Astrocyte (in vitro differentiated cells and primary cell): ENCODE data around the gene MAP7. TPM values are rescaled to one million over a fixed set of nuclear protein-coding genes. Genes with fewer than 3 reads are reported as not detected.
A peak's percentile ranks its signal among the peaks of the same experiment; 100 is the strongest.

Experiments used
- DNase-seq: peaks from one replicate; pipeline ENCODE4 v3.0.0-alpha.2; 2010; ENCODE audit warnings: low read depth
- FAIRE-seq: peaks from 2 replicates; lab custom pipeline; 2011; peaks lifted over from hg19 to GRCh38; lab: Jason Lieb, UNC
- H2AFZ ChIP-seq: 2 replicates; pipeline ENCODE4 v1.6.0; 2012; ENCODE audit warnings: low read depth, low read length, inconsistent platforms
- H3K27ac ChIP-seq: 2 replicates; pipeline ENCODE4 v1.5.1; 2011; ENCODE audit warnings: low read depth, low read length, inconsistent platforms
- H3K27me3 ChIP-seq: 2 replicates; pipeline ENCODE4 v1.6.0; 2011; ENCODE audit warnings: low read length, inconsistent platforms; ENCODE audit not compliant: insufficient read depth
- H3K36me3 ChIP-seq: 2 replicates; pipeline ENCODE4 v1.5.1; 2011; ENCODE audit warnings: low read length, inconsistent platforms; ENCODE audit not compliant: insufficient read depth
- H3K4me1 ChIP-seq: 2 replicates; pipeline ENCODE4 v1.5.1; 2011; ENCODE audit warnings: low read length, inconsistent platforms; ENCODE audit not compliant: insufficient read depth
- H3K4me2 ChIP-seq: 2 replicates; pipeline ENCODE4 v1.6.0; 2012; ENCODE audit warnings: low read length, inconsistent platforms
- H3K4me3 ChIP-seq: 2 replicates; pipeline ENCODE4 v1.5.1; 2011; ENCODE audit warnings: low read depth, mild to moderate bottlenecking, low read length, inconsistent platforms; ENCODE audit not compliant: insufficient read depth
- H3K79me2 ChIP-seq: 2 replicates; pipeline ENCODE4 v1.6.0; 2012; ENCODE audit warnings: mild to moderate bottlenecking, low read length, inconsistent platforms; ENCODE audit not compliant: insufficient read depth
- H3K9ac ChIP-seq: 2 replicates; pipeline ENCODE4 v1.6.0; 2012; ENCODE audit warnings: mild to moderate bottlenecking, low read length, inconsistent platforms
- H3K9me3 ChIP-seq: 2 replicates; pipeline ENCODE4 v1.5.1; 2012; ENCODE audit warnings: low read depth, mild to moderate bottlenecking, low read length, inconsistent platforms; ENCODE audit not compliant: insufficient read depth
- H4K20me1 ChIP-seq: 2 replicates; pipeline ENCODE4 v1.6.0; 2012; ENCODE audit warnings: low read length, inconsistent platforms; ENCODE audit not compliant: insufficient read depth
- H3K27ac Mint-ChIP-seq: one replicate; pipeline ENCODE4 v1.8.0; 2021; ENCODE audit warnings: mild to moderate bottlenecking, mixed read lengths; ENCODE audit not compliant: unreplicated experiment
- H3K27me3 Mint-ChIP-seq: one replicate; pipeline ENCODE4 v1.8.0; 2021; ENCODE audit warnings: low read depth, mixed read lengths; ENCODE audit not compliant: unreplicated experiment
- H3K36me3 Mint-ChIP-seq: one replicate; pipeline ENCODE4 v1.8.0; 2021; ENCODE audit warnings: low read depth, mixed read lengths; ENCODE audit not compliant: unreplicated experiment
- H3K4me1 Mint-ChIP-seq: one replicate; pipeline ENCODE4 v1.8.0; 2021; ENCODE audit warnings: low read depth, mixed read lengths; ENCODE audit not compliant: unreplicated experiment
- H3K4me3 Mint-ChIP-seq: one replicate; pipeline ENCODE4 v1.8.0; 2021; ENCODE audit warnings: mild to moderate bottlenecking, moderate library complexity, mixed read lengths; ENCODE audit not compliant: unreplicated experiment
- H3K9me3 Mint-ChIP-seq: one replicate; pipeline ENCODE4 v1.8.0; 2021; ENCODE audit warnings: mild to moderate bottlenecking, mixed read lengths; ENCODE audit not compliant: unreplicated experiment
- EZH2 ChIP-seq: IDR thresholded peaks from 2 replicates; pipeline ENCODE4 v1.6.1; 2012; ENCODE audit warnings: mild to moderate bottlenecking, low read length, inconsistent platforms; ENCODE audit not compliant: insufficient read depth
- total RNA-seq: library from RNA; stranded (reverse); gene quantifications from 2 replicates; pipeline ENCODE4 v1.2.1, GENCODE V29; 2021
- TF ChIP-seq, protein P1 (sequence below): IDR thresholded peaks from 2 replicates; pipeline ENCODE4 v1.5.1; 2011; ENCODE audit warnings: low read depth, mild to moderate bottlenecking, inconsistent platforms, low read length, moderate library complexity; ENCODE audit not compliant: insufficient read depth

Gene MAP7
- total RNA-seq, 1 donor from 2014 or later: 3.3 TPM

DNA sequence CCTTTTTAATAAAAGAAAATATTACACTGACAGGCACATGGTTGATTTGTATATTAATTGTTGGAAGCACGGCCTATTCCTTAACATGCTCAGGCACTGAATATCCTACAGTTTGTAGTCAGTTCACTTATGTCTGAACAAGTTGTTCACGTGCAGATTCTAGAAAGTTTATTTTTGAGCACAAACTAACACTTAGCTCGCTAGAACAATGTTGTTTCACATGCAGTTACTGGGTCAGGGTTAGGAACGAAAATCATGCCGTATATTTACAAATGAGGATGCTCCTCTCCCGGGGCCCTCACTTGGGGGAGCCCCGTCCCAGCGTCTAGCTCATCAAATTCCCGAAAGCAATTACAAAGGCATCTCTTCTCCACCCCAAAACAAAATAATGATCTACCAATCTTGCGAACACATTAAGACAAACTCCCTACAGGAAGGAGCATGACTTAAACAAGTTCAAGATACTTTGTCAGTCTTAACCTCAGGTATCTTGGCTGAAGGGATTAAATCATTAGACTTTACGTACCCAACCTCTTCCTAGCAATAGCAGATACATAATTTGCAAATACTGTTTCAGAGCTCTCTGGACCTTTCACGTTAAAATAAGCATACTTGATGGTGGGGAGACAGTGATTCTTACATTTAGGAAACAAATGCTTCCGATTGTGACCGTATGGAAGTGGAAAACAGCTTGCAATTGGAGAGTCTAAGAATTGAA lies 1.5 kb downstream of the MAP7 start:
- no peaks in the 10 kb centered on the region for H4K20me1 ChIP-seq
- peaks cover 21% of the 10 kb centered on the region for H3K27me3 Mint-ChIP-seq
- H3K4me3 Mint-ChIP-seq: peak overlapping the region; percentile 78
- no peaks in the 10 kb centered on the region for H3K9me3 ChIP-seq
- no peaks in the 10 kb centered on the region for H3K79me2 ChIP-seq
- no peak overlapping the region for H3K4me3 ChIP-seq
- FAIRE-seq (no peak), DNase-seq (no peak)
- no peak overlapping the region for H3K27ac ChIP-seq
- no peak overlapping the region for H3K9ac ChIP-seq
- peak overlapping the region; percentile 88 for H3K4me2 ChIP-seq
- H3K27me3 ChIP-seq: peaks cover 21% of the 10 kb centered on the region
- peaks cover 5% of the 10 kb centered on the region for H3K4me1 ChIP-seq
- no peaks in the 10 kb centered on the region for H3K4me1 Mint-ChIP-seq
- H3K36me3 ChIP-seq: no peaks in the 10 kb centered on the region
- H2AFZ ChIP-seq: no peak overlapping the region
- no peak for TF ChIP-seq EZH2
- TF ChIP-seq, protein P1, sequence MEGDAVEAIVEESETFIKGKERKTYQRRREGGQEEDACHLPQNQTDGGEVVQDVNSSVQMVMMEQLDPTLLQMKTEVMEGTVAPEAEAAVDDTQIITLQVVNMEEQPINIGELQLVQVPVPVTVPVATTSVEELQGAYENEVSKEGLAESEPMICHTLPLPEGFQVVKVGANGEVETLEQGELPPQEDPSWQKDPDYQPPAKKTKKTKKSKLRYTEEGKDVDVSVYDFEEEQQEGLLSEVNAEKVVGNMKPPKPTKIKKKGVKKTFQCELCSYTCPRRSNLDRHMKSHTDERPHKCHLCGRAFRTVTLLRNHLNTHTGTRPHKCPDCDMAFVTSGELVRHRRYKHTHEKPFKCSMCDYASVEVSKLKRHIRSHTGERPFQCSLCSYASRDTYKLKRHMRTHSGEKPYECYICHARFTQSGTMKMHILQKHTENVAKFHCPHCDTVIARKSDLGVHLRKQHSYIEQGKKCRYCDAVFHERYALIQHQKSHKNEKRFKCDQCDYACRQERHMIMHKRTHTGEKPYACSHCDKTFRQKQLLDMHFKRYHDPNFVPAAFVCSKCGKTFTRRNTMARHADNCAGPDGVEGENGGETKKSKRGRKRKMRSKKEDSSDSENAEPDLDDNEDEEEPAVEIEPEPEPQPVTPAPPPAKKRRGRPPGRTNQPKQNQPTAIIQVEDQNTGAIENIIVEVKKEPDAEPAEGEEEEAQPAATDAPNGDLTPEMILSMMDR: no peak
- H3K9me3 Mint-ChIP-seq: no peaks in the 10 kb centered on the region
- H3K36me3 Mint-ChIP-seq: no peaks in the 10 kb centered on the region
- no peak overlapping the region for H3K27ac Mint-ChIP-seq

- DNase-seq (no peak), FAIRE-seq (no peak)
- H3K9ac ChIP-seq: no peak overlapping the region
- Mint-ChIP-seq H3K4me1 (no peaks in the 10 kb centered on the region), H3K27me3 (peaks cover 12% of the 10 kb centered on the region), H3K4me3 (no peak overlapping the region), H3K9me3 (no peaks in the 10 kb centered on the region), H3K27ac (no peak overlapping the region), H3K36me3 (no peaks in the 10 kb centered on the region)
- H3K27ac ChIP-seq: no peak overlapping the region
- H4K20me1 ChIP-seq: no peaks in the 10 kb centered on the region
- H3K27me3 ChIP-seq: peaks cover 21% of the 10 kb centered on the region
- no peaks in the 10 kb centered on the region for H3K79me2 ChIP-seq
- H3K9me3 ChIP-seq: no peaks in the 10 kb centered on the region
- peaks cover 5% of the 10 kb centered on the region for H3K4me1 ChIP-seq
- no peak for TF ChIP-seq EZH2
- TF ChIP-seq, protein P1: no peak
- H2AFZ ChIP-seq: no peak overlapping the region
- H3K4me2 ChIP-seq: no peak overlapping the region
- no peak overlapping the region for H3K4me3 ChIP-seq
- H3K36me3 ChIP-seq: no peaks in the 10 kb centered on the region
Observed at GRCh38 chr6:136547871-136548270, 2.4 kb downstream of the MAP7 start.

GRCh38 chr6:136547336-136547735 lies 2.9 kb downstream of the MAP7 start:
- Histone ChIP-seq H4K20me1 (no peaks in the 10 kb centered on the region), H3K4me3 (no peak overlapping the region), H2AFZ (no peak overlapping the region), H3K9ac (no peak overlapping the region), H3K36me3 (no peaks in the 10 kb centered on the region), H3K4me2 (no peak overlapping the region), H3K9me3 (no peaks in the 10 kb centered on the region), H3K4me1 (peaks cover 5% of the 10 kb centered on the region), H3K27ac (no peak overlapping the region), H3K27me3 (peaks cover 21% of the 10 kb centered on the region), H3K79me2 (no peaks in the 10 kb centered on the region)
- FAIRE-seq (no peak), DNase-seq (peak; percentile 26)
- no peaks in the 10 kb centered on the region for H3K4me1 Mint-ChIP-seq
- peaks cover 8% of the 10 kb centered on the region for H3K27me3 Mint-ChIP-seq
- H3K27ac Mint-ChIP-seq: no peak overlapping the region
- H3K36me3 Mint-ChIP-seq: no peaks in the 10 kb centered on the region
- H3K9me3 Mint-ChIP-seq: no peaks in the 10 kb centered on the region
- no peak for TF ChIP-seq EZH2
- TF ChIP-seq, protein P1: peak; percentile 68
- H3K4me3 Mint-ChIP-seq: no peak overlapping the region
